Fibroblast of pulmonary artery (primary cell): Measurements from ENCODE around the gene LARP7.
"Not testable (repeated sequence)": the region's sequence is repeated elsewhere in the genome, so short reads cannot be mapped to it uniquely, and the experiment has no call there.

Experiments
- DNase-seq: peaks from one replicate; pipeline ENCODE4 v3.0.0-alpha.2; 2010; ENCODE audit warnings: low read depth
- H3K4me3 ChIP-seq: replicated peaks from 2 replicates; pipeline ENCODE4 v1.5.1; 2011; ENCODE audit warnings: low read depth, mild to moderate bottlenecking, control low read depth, low read length, moderate library complexity
- TF ChIP-seq, protein P1 (sequence below): IDR thresholded peaks from 2 replicates; pipeline ENCODE4 v1.5.1; 2011; ENCODE audit warnings: mild to moderate bottlenecking, control low read depth, low read length, inconsistent platforms; ENCODE audit errors: missing control alignments

LARP7 gene

DNA sequence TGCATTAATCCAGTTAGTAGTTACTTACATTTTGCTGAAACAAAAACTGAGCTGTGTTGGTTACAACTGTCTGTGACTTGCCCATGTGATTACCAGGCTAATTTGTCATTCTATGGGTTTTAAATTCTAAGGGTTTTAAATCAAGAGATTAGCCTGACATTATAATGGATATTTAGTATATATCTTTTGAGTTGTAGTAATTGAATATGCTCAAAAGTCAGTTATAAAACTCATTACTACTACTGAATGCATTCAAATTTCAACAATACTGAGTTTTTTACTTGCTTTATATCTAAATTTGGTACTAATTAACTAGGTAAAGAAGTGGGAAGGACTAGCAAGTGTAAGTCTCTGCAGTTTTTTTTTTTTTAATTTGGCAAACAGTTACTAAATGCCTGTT lies 14.7 kb downstream of the LARP7 start:
- no peak for DNase-seq
- TF ChIP-seq, protein P1, sequence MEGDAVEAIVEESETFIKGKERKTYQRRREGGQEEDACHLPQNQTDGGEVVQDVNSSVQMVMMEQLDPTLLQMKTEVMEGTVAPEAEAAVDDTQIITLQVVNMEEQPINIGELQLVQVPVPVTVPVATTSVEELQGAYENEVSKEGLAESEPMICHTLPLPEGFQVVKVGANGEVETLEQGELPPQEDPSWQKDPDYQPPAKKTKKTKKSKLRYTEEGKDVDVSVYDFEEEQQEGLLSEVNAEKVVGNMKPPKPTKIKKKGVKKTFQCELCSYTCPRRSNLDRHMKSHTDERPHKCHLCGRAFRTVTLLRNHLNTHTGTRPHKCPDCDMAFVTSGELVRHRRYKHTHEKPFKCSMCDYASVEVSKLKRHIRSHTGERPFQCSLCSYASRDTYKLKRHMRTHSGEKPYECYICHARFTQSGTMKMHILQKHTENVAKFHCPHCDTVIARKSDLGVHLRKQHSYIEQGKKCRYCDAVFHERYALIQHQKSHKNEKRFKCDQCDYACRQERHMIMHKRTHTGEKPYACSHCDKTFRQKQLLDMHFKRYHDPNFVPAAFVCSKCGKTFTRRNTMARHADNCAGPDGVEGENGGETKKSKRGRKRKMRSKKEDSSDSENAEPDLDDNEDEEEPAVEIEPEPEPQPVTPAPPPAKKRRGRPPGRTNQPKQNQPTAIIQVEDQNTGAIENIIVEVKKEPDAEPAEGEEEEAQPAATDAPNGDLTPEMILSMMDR, result no peak
- no peak overlapping the region for H3K4me3 ChIP-seq

DNA sequence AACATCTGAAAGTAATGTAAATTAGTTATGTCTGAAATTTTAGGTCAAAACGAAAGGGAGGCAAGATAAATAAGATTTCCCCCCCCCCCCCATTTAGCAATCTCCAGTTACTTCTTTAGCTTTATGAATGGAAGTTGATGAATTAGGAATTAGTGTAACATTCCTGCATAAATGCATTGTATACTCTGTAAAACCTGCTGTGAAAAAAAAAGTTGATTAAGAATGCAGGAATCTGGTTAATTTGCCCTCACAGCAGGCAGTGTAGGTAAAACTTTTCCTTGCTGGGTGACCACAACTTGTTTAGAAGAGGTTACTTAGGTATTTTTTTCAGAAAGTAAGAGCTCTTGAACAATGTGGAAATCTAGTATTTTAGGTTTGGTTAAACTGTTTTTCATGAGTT lies 15.3 kb downstream of the LARP7 start:
- TF ChIP-seq, protein P1, result no peak
- no peak overlapping the region for H3K4me3 ChIP-seq
- DNase-seq, result no peak

DNA sequence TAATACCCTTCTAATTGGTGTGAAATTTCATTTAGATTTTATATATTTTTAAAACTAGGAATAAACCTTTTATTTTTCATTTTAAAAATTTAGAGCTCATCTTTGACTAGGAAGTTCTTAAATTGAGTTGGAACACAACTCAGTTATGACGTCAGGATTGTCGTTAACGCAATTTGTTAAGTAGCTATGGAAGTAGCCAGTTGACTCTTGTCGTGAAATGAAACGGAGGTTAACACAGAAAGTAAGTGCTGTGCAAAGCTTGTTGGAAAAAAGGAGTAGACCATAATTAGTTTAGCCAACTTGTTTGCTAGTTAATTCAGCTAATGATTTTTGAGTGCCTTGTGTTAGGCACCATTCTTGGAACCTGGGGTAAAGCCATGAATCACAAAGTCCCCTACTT lies 18.3 kb downstream of the LARP7 start:
- TF ChIP-seq, protein P1, result no peak
- H3K4me3 ChIP-seq, result no peak overlapping the region
- DNase-seq, result no peak

DNA sequence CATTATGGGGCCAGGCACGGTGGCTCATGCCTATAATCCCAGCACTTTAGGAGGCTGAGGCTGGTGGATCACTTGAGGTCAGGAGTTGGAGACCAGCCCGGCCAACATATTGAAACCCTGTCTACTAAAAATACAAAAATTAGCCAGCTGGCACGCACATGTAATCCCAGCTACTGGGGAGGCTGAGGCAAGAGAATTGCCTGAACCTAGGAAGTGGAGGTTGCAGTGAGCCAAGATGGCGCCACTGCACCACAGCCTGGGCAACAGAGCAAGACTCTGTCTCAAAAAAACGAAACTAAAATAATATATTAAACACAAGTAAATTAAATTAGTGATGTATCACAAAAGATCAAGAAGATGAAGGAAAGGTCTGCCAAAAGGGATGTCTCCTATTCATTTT lies 19.2 kb downstream of the LARP7 start:
- not testable (repeated sequence) for H3K4me3 ChIP-seq, DNase-seq

DNA sequence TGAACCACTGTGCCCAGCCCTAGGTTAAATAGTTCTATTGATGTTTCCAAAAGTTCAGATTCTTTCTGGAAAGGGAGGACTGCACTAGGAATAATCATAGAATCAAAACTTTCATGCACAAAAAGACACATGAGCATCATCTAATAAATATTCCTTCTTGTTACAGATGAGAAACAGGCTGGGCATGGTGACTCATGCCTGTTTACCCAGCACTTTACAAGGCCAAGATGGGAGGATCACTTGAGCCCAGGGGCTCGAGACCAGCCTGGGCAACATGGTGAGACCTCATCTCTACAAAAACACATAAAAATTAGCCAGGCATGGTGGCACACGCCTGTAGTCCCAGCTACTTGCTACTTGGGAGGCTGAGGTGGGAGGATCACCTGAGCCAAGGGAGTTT lies 27.7 kb downstream of the LARP7 start:
- no peak overlapping the region for H3K4me3 ChIP-seq
- TF ChIP-seq, protein P1, result no peak
- no peak for DNase-seq

DNA sequence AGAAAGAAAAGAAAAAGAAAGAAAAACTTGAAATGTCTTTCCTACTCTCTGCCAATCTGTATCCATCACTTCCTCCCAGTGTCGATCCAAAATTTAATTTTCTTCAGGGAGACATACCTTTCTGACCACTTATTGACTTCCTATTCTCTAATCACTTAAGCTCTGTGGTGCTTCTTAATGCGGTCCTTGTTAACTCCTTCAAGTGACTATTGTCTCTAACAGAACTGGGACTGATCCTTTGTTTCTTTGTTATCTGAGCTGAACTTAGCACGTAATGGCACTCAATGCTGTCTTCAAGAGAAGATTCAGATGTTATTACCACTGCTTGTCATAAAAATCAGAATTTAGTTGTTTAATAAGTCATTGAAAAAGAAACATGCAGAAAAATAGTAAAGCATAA lies 31.2 kb downstream of the LARP7 start:
- DNase-seq, result no peak
- TF ChIP-seq, protein P1, result no peak
- no peak overlapping the region for H3K4me3 ChIP-seq

DNA sequence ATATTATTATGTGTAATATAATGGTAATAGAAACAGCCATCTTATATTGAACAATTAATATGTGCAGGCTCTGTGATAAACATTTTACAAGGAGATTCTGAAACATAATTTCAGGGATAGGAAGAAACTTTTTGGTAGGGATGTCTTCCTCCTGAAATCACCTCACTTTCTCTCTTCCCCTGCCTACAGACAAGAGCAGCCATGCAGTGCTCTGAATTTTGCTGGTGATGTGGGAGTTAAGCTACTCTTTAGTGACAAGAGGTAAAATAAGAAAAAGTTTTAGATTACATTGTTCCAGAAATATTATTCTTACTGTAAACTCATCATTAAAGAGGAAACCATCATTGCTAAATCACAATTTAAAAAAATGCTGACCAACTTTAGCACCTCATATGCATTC lies 36.1 kb downstream of the LARP7 start:
- no peak overlapping the region for H3K4me3 ChIP-seq
- TF ChIP-seq, protein P1, result no peak
- no peak for DNase-seq

DNA sequence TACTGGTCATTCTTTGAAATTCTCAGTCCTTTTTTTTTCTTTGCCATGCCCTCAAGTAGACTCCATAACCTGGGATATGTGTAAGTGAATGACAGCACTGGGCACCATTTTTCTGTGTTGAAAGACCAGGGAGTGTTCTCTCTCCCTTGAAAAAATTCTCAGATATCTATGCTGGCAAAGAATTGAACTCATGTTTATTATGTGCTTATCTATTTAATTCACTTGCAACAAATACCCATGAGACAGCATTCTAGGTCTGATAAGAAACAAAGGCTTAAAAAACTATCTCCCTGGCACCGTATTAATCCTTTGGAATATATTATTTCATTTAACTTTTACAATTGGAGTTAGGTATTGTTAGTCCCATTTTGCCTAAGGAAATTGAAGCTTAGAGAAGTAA lies 36.7 kb downstream of the LARP7 start:
- no peak overlapping the region for H3K4me3 ChIP-seq
- DNase-seq, result no peak
- TF ChIP-seq, protein P1, result no peak
